KOPT-K1 (cell line): ENCODE results near the gene LRRC8D.

Source experiments
- H3K27ac ChIP-seq: fragments of 200-600 bp; sonication (generic); 2 replicates; pipeline ENCODE4 v1.5.1; 2016; ENCODE audit warnings: antibody characterized with exemption, mild to moderate bottlenecking, low read depth, low read length; ENCODE audit not compliant: poor library complexity, severe bottlenecking
- H3K36me3 ChIP-seq: fragments of 200-600 bp; sonication (generic); 2 replicates; pipeline ENCODE4 v1.5.1; 2017; ENCODE audit warnings: antibody characterized with exemption, mild to moderate bottlenecking, low read length, moderate library complexity; ENCODE audit not compliant: insufficient read depth
- H3K9me3 ChIP-seq: fragments of 200-600 bp; sonication (generic); 2 replicates; pipeline ENCODE4 v1.5.1; 2017; ENCODE audit warnings: antibody characterized with exemption, low read length, mild to moderate bottlenecking; ENCODE audit not compliant: insufficient read depth, poor library complexity, severe bottlenecking

The LRRC8D gene

GRCh38 chr1:89931964-89932363 lies 111.1 kb downstream of the LRRC8D start:
- no peaks in the 10 kb centered on the region for H3K9me3 ChIP-seq
- H3K27ac ChIP-seq = no peak overlapping the region
- peaks cover 45% of the 10 kb centered on the region for H3K36me3 ChIP-seq

- H3K27ac ChIP-seq = no peak overlapping the region
- H3K36me3 ChIP-seq = peaks cover 47% of the 10 kb centered on the region
- no peaks in the 10 kb centered on the region for H3K9me3 ChIP-seq
These were observed 111.9 kb downstream of the LRRC8D start for GRCh38 chr1:89932598-89933364.

GRCh38 chr1:89934461-89934860 lies 113.6 kb downstream of the LRRC8D start:
- no peaks in the 10 kb centered on the region for H3K9me3 ChIP-seq
- peaks cover 47% of the 10 kb centered on the region for H3K36me3 ChIP-seq
- H3K27ac ChIP-seq = no peak overlapping the region

- no peak overlapping the region for H3K27ac ChIP-seq
- no peaks in the 10 kb centered on the region for H3K9me3 ChIP-seq
- peaks cover 47% of the 10 kb centered on the region for H3K36me3 ChIP-seq
These were observed 114.4 kb downstream of the LRRC8D start for GRCh38 chr1:89935235-89935634.

GRCh38 chr1:89936694-89937093 lies 115.9 kb downstream of the LRRC8D start:
- Histone ChIP-seq H3K9me3 (no peaks in the 10 kb centered on the region), H3K27ac (no peak overlapping the region), H3K36me3 (peaks cover 47% of the 10 kb centered on the region)

- H3K9me3 ChIP-seq = no peaks in the 10 kb centered on the region
- no peak overlapping the region for H3K27ac ChIP-seq
- peaks cover 35% of the 10 kb centered on the region for H3K36me3 ChIP-seq
These were observed 117.6 kb downstream of the LRRC8D start for GRCh38 chr1:89938171-89939055.

- Histone ChIP-seq H3K27ac (no peak overlapping the region), H3K9me3 (no peaks in the 10 kb centered on the region), H3K36me3 (peaks cover 28% of the 10 kb centered on the region)
These were observed 118.3 kb downstream of the LRRC8D start for GRCh38 chr1:89939059-89939570.

- Histone ChIP-seq H3K36me3 (peaks cover 21% of the 10 kb centered on the region), H3K27ac (no peak overlapping the region), H3K9me3 (no peaks in the 10 kb centered on the region)
These were observed 119.0 kb downstream of the LRRC8D start for GRCh38 chr1:89939693-89940438.

GRCh38 chr1:89941110-89941766 lies 120.4 kb downstream of the LRRC8D start:
- no peaks in the 10 kb centered on the region for H3K9me3 ChIP-seq
- H3K36me3 ChIP-seq = peaks cover 8% of the 10 kb centered on the region; the same call in 1 of the 2 replicates
- no peak overlapping the region for H3K27ac ChIP-seq

- Histone ChIP-seq H3K9me3 (no peaks in the 10 kb centered on the region), H3K36me3 (0 out of 2 replicates have a peak, but pooled peaks cover 2% of the 10 kb centered on the region), H3K27ac (no peak overlapping the region)
These were observed 121.2 kb downstream of the LRRC8D start for GRCh38 chr1:89942014-89942413.

GRCh38 chr1:89942825-89943658 lies 122.2 kb downstream of the LRRC8D start:
- Histone ChIP-seq H3K27ac (no peak overlapping the region), H3K36me3 (no peaks in the 10 kb centered on the region), H3K9me3 (no peaks in the 10 kb centered on the region)

GRCh38 chr1:89943846-89944781 lies 123.3 kb downstream of the LRRC8D start:
- Histone ChIP-seq H3K36me3 (no peaks in the 10 kb centered on the region), H3K27ac (no peak overlapping the region)

More at GRCh38 chr1:89943846-89944781, 123.3 kb downstream of the LRRC8D start:
- no peaks in the 10 kb centered on the region for H3K9me3 ChIP-seq
